Lung (tissue), 12 donors: ENCODE results near the gene FAM76B. TPM values are rescaled to one million over a fixed set of nuclear protein-coding genes. Genes with fewer than 3 reads are reported as not detected.

Source experiments
- ATAC-seq: fragments of 200-7000 bp; cut with Tn5 transposase; one replicate; pipeline ENCODE4 v1.9.1; 2020; ENCODE audit warnings: moderate number of reproducible peaks; ENCODE audit not compliant: insufficient read depth, low FRiP score
- DNase-seq, 3 donors: peaks; one replicate each; pipeline ENCODE4 v3.0.0-alpha.2; 2013 to 2017
- H3K27ac ChIP-seq, 2 donors: one replicate each; pipeline ENCODE4 v1.5.1; 2013; ENCODE audit warnings: mild to moderate bottlenecking in 2 of 2, moderate library complexity in 2 of 2, control low read depth in 1 of 2, inconsistent platforms in 1 of 2, low read depth in 1 of 2, low read length in 1 of 2
- H3K27me3 ChIP-seq, 3 donors: one replicate each; pipeline ENCODE4 v1.5.1; 2013; ENCODE audit warnings: low read length in 2 of 3; ENCODE audit not compliant: control insufficient read depth in 3 of 3, insufficient read depth in 3 of 3
- H3K36me3 ChIP-seq, 4 donors: one replicate each; pipeline ENCODE4 v1.5.1; 2013; ENCODE audit warnings: low read length in 4 of 4, mild to moderate bottlenecking in 1 of 4, moderate library complexity in 1 of 4; ENCODE audit not compliant: control insufficient read depth in 4 of 4, insufficient read depth in 4 of 4
- H3K4me1 ChIP-seq, 5 donors: one replicate each; pipeline ENCODE4 v1.5.1; 2013; ENCODE audit warnings: low read length in 5 of 5, mild to moderate bottlenecking in 2 of 5, moderate library complexity in 1 of 5; ENCODE audit not compliant: control insufficient read depth in 5 of 5, insufficient read depth in 5 of 5
- H3K4me3 ChIP-seq: one replicate; pipeline ENCODE4 v1.5.1; 2013; ENCODE audit warnings: mild to moderate bottlenecking, control low read depth, moderate library complexity
- H3K9ac ChIP-seq, 2 donors: one replicate each; pipeline ENCODE4 v1.5.1; 2013; ENCODE audit warnings: low read length in 2 of 2, control low read depth in 1 of 2; ENCODE audit not compliant: insufficient read depth in 1 of 2
- H3K9me3 ChIP-seq, 4 donors: one replicate each; pipeline ENCODE4 v1.5.1; 2013; ENCODE audit warnings: low read length in 3 of 4, mild to moderate bottlenecking in 1 of 4, moderate library complexity in 1 of 4; ENCODE audit not compliant: control insufficient read depth in 4 of 4, insufficient read depth in 3 of 4
- WGBS, 2 donors: extraction: QIAGEN DNeasy Blood & Tissue Kit; methylation state at CpG; one replicate each; pipeline ENCODE4 v1.1.7; 2013; 5-methylcytosine and 5-hydroxymethylcytosine counted together
- polyA plus RNA-seq, 2 donors: library from polyadenylated mRNA; stranded (reverse); fragments of 200-250 nt; gene quantifications; one replicate each; pipeline ENCODE4 v1.2.1, GENCODE V29; 2013
- total RNA-seq, 2 donors: library from RNA; depleted of rRNA in 1 of 2; stranded (reverse); fragments of >200 nt in 1 of 2; gene quantifications; one replicate each; pipeline ENCODE4 v1.2.1, GENCODE V29; 2014 to 2021
- TF ChIP-seq, protein P1 (sequence below): IDR thresholded peaks from 2 replicates; pipeline ENCODE4 v1.5.1; 2012; ENCODE audit warnings: mild to moderate bottlenecking; ENCODE audit errors: control extremely low read depth, extremely low read depth
- donor health status: control.
- donor health status: control.
- donor health status: Bipolar disorder and iron deficiency.
- donor health status: healthy.
- donor health status: DM: yes; HTN: yes; CAD: no.

Gene FAM76B
- total and polyA plus RNA-seq, 4 donors: 10.2 to 54.0 (median 17.0) TPM

DNA sequence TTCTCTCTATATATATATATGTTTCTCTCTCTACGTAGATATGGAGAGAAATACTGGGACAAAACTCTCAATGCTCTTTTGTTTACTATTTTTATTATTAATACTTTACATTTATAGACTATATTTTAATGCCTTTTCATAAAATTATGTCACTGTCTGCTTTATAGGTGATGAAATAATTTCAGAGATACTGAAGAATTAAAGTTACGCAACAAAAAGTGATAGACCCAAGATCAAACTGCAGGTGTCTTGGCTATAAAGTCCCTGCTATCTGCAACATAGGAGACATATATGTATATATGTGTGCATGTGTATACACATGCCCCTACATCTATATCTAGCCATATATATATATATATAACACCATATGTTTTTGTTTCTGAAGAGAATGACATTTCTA is 60.8 kb downstream of the FAM76B start:
- no peak overlapping the region for H3K27ac ChIP-seq
- peaks cover 0 to 1% (median 0%) of the 10 kb centered on the region in 5 donors for H3K4me1 ChIP-seq
- TF ChIP-seq, protein P1, sequence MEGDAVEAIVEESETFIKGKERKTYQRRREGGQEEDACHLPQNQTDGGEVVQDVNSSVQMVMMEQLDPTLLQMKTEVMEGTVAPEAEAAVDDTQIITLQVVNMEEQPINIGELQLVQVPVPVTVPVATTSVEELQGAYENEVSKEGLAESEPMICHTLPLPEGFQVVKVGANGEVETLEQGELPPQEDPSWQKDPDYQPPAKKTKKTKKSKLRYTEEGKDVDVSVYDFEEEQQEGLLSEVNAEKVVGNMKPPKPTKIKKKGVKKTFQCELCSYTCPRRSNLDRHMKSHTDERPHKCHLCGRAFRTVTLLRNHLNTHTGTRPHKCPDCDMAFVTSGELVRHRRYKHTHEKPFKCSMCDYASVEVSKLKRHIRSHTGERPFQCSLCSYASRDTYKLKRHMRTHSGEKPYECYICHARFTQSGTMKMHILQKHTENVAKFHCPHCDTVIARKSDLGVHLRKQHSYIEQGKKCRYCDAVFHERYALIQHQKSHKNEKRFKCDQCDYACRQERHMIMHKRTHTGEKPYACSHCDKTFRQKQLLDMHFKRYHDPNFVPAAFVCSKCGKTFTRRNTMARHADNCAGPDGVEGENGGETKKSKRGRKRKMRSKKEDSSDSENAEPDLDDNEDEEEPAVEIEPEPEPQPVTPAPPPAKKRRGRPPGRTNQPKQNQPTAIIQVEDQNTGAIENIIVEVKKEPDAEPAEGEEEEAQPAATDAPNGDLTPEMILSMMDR: no peak
- H3K4me3 ChIP-seq: no peak overlapping the region
- no peak for DNase-seq
- H3K9ac ChIP-seq: no peak overlapping the region
- no peak for ATAC-seq
- 97 to 100% methylated on average over 2 of the region's 2 CpGs for WGBS, 2 donors
- H3K27me3 ChIP-seq: no peaks in the 10 kb centered on the region
- no peaks in the 10 kb centered on the region for H3K36me3 ChIP-seq
- no peaks in the 10 kb centered on the region for H3K9me3 ChIP-seq

DNA sequence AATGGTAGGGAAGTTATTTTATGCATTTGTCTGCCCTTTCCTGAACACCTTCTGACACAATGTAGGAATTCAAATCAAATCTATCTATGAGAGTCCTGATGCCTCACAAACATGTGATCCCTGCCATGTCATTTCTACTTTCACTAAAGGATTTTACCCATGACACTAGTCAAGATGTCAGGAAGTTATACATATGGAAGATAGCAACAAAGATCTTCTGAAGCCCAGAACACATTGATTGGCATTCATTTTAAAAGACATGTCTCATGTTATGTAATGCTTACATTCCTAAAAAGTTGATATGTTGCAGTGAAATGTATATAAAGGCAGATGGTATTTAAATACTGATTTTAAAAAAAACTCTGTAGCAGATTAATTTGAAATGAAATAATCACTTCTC is 61.5 kb downstream of the FAM76B start:
- H3K9me3 ChIP-seq: no peaks in the 10 kb centered on the region
- TF ChIP-seq, protein P1: no peak
- H3K4me1 ChIP-seq: no peaks in the 10 kb centered on the region
- no peak overlapping the region for H3K9ac ChIP-seq
- no peaks in the 10 kb centered on the region for H3K27me3 ChIP-seq
- H3K36me3 ChIP-seq: no peaks in the 10 kb centered on the region
- no peak overlapping the region for H3K4me3 ChIP-seq
- H3K27ac ChIP-seq: no peak overlapping the region
- DNase-seq: no peak
- no peak for ATAC-seq

DNA sequence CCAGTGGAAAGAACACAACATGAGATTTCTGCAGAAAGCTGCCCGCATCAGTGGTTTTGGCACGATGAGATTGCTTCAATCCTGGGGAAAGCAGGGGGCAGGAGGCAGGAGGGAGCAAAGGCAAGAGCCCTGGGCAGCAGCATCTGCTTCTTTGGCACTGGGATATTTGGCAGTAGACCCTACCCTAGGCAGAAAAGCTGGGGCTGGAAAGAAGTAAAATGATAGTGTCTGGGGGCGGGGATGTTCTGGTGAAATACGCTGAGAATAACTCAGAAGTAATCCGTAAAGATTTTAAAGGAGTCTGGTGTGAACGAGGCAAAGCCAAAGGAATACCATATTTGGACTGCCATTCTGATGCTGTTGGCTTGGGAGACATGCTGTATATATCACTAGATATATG is 62.0 kb downstream of the FAM76B start:
- Histone ChIP-seq H3K27ac (no peak overlapping the region), H3K4me3 (no peak overlapping the region), H3K27me3 (no peaks in the 10 kb centered on the region), H3K36me3 (no peaks in the 10 kb centered on the region), H3K9me3 (no peaks in the 10 kb centered on the region), H3K4me1 (no peaks in the 10 kb centered on the region), H3K9ac (no peak overlapping the region)
- TF ChIP-seq, protein P1: no peak
- no peak for DNase-seq
- no peak for ATAC-seq
- WGBS, 2 donors: 86 to 87% methylated on average over 6 of the region's 6 CpGs

GRCh38 chr11:95727111-95727510 is 62.5 kb downstream of the FAM76B start:
- H3K4me3 ChIP-seq: no peak overlapping the region
- H3K27me3 ChIP-seq: no peaks in the 10 kb centered on the region
- no peak for DNase-seq
- no peak for ATAC-seq
- H3K9me3 ChIP-seq: no peaks in the 10 kb centered on the region
- H3K36me3 ChIP-seq: no peaks in the 10 kb centered on the region
- H3K4me1 ChIP-seq: no peaks in the 10 kb centered on the region
- TF ChIP-seq, protein P1: no peak
- H3K9ac ChIP-seq: no peak overlapping the region
- no peak overlapping the region for H3K27ac ChIP-seq
- WGBS, 2 donors: 82 to 98% methylated on average over 2 of the region's 2 CpGs
